HepG2 (cell line): Measurements from ENCODE around the gene CMTM4. TPM values are rescaled to one million over a fixed set of nuclear protein-coding genes. Genes with fewer than 3 reads are reported as not detected.
A peak's percentile ranks its signal among the peaks of the same experiment; 100 is the strongest.

Experiments used
- ARNTL ChIP-seq: sonication (generic); formaldehyde crosslinking; IDR thresholded peaks from 2 replicates; pipeline ENCODE4 v1.4.0; 2020; ENCODE audit warnings: mild to moderate bottlenecking, missing genetic modification reagents
- ATAD3A ChIP-seq: sonication (generic); formaldehyde crosslinking; IDR thresholded peaks from 2 replicates; pipeline ENCODE4 v1.4.0; 2020; ENCODE audit warnings: missing genetic modification reagents
- FOXO1 ChIP-seq: sonication (generic); formaldehyde crosslinking; IDR thresholded peaks from 2 replicates; pipeline ENCODE4 v1.4.0; 2020; ENCODE audit warnings: missing genetic modification reagents
- HINFP ChIP-seq: sonication (generic); formaldehyde crosslinking; IDR thresholded peaks from 2 replicates; pipeline ENCODE4 v1.4.0; 2020; ENCODE audit warnings: low read depth, mild to moderate bottlenecking, missing genetic modification reagents
- HMG20A ChIP-seq: IDR thresholded peaks from 2 replicates; pipeline ENCODE4 v1.6.1; 2016; ENCODE audit warnings: borderline replicate concordance
- LCORL ChIP-seq, 2 experiments: fragments of 450-650 bp in 1 of 2; sonication (generic) in 1 of 2; formaldehyde crosslinking in 1 of 2; IDR thresholded peaks; 2 replicates each; pipeline versions ENCODE4 v1.5.0 to v1.6.1; 2017 to 2020; ENCODE audit warnings: antibody characterized with exemption in 1 of 2, missing genetic modification reagents in 1 of 2
- MBD4 ChIP-seq: IDR thresholded peaks from 2 replicates; pipeline ENCODE4 v1.6.1; 2012; ENCODE audit warnings: low read length, inconsistent platforms, borderline replicate concordance
- MBNL3 ChIP-seq: fragments of 250-450 bp; sonication (Bioruptor Pico); conservative IDR thresholded peaks from 2 replicates; pipeline ENCODE4 v1.8.0; 2022; ENCODE audit warnings: mild to moderate bottlenecking, inconsistent platforms
- MEIS1 ChIP-seq: sonication (generic); formaldehyde crosslinking; IDR thresholded peaks from 2 replicates; pipeline ENCODE4 v1.9.0; 2021; ENCODE audit warnings: mild to moderate bottlenecking, missing genetic modification reagents, moderate library complexity, borderline replicate concordance
- MIXL1 ChIP-seq: IDR thresholded peaks from 2 replicates; pipeline ENCODE4 v1.6.1; 2016
- NAIF1 ChIP-seq: sonication (generic); formaldehyde crosslinking; IDR thresholded peaks from 2 replicates; pipeline ENCODE4 v1.5.0; 2020; ENCODE audit warnings: mild to moderate bottlenecking, missing genetic modification reagents, borderline replicate concordance
- NFAT5 ChIP-seq: sonication (generic); formaldehyde crosslinking; IDR thresholded peaks from 2 replicates; pipeline ENCODE4 v1.4.0; 2020; ENCODE audit warnings: missing genetic modification reagents
- NRL ChIP-seq: sonication (generic); formaldehyde crosslinking; IDR thresholded peaks from 2 replicates; pipeline ENCODE4 v1.5.0; 2020; ENCODE audit warnings: missing genetic modification reagents, mild to moderate bottlenecking, moderate library complexity, borderline replicate concordance
- SP1 ChIP-seq, 2 experiments: fragments of 450-650 bp in 1 of 2; sonication (generic) in 1 of 2; formaldehyde crosslinking in 1 of 2; IDR thresholded peaks; 2 replicates each; pipeline versions ENCODE4 v1.4.0 to v1.6.1; 2016 to 2020; ENCODE audit warnings: missing genetic modification reagents in 1 of 2
- ZNF205 ChIP-seq: IDR thresholded peaks from 2 replicates; pipeline ENCODE4 v1.6.1; 2018; ENCODE audit warnings: missing biosample characterization, missing genetic modification reagents
- ZNF562 ChIP-seq: sonication (generic); formaldehyde crosslinking; IDR thresholded peaks from 2 replicates; pipeline ENCODE4 v1.8.0; 2022; ENCODE audit warnings: missing genetic modification reagents, borderline replicate concordance
- ZNF563 ChIP-seq: sonication (generic); formaldehyde crosslinking; IDR thresholded peaks from 2 replicates; pipeline ENCODE4 v1.8.0; 2022; ENCODE audit warnings: mild to moderate bottlenecking, moderate library complexity, missing genetic modification reagents
- ZNF616 ChIP-seq: sonication (generic); formaldehyde crosslinking; IDR thresholded peaks from 2 replicates; pipeline ENCODE4 v1.5.0; 2020; ENCODE audit warnings: low read depth, mild to moderate bottlenecking, missing genetic modification reagents
- ZNF660 ChIP-seq: sonication (generic); formaldehyde crosslinking; IDR thresholded peaks from 2 replicates; pipeline ENCODE4 v1.5.1; 2020; ENCODE audit warnings: mild to moderate bottlenecking, low read depth, missing genetic modification reagents, borderline replicate concordance
- ZNF691 ChIP-seq: sonication (generic); formaldehyde crosslinking; IDR thresholded peaks from 2 replicates; pipeline ENCODE4 v1.4.0; 2020; ENCODE audit warnings: missing genetic modification reagents, low read depth, mild to moderate bottlenecking, borderline replicate concordance
- ZNF746 ChIP-seq: sonication (generic); formaldehyde crosslinking; IDR thresholded peaks from 2 replicates; pipeline ENCODE4 v1.8.0; 2022; ENCODE audit warnings: mild to moderate bottlenecking, missing genetic modification reagents
- ZNF841 ChIP-seq: sonication (generic); formaldehyde crosslinking; IDR thresholded peaks from 2 replicates; pipeline ENCODE4 v1.8.1; 2023; ENCODE audit warnings: missing genetic modification reagents, borderline replicate concordance
- polyA plus RNA-seq, 8 experiments: library from polyadenylated mRNA; depleted of rRNA in 3 of 8; stranded (reverse) in 7 of 8; unstranded in 1 of 8; fragments of >200 nt; fragmentation: Illumina TruSeq in 4 of 8; extraction: Trizol in 4 of 8; gene quantifications; 2 replicates each; pipeline versions ENCODE4 v1.2.1 to v1.2.3, GENCODE V29; 2011 to 2016; ENCODE audit warnings: low read depth in 4 of 8, missing spikeins in 1 of 8, mixed read lengths in 1 of 8; ENCODE audit not compliant: insufficient read depth in 1 of 8
- total RNA-seq, 5 experiments: library from RNA; depleted of rRNA; stranded (reverse); fragments of >200 nt; fragmentation: Illumina TruSeq; extraction: Trizol; gene quantifications; 2 replicates each; pipeline ENCODE4 v1.2.3, GENCODE V29; 2016; ENCODE audit warnings: low read depth in 1 of 5

The CMTM4 gene
- total and polyA plus RNA-seq, 2 of the 13 experiments (the other 11 are each of a cell fraction or from before 2014, with no cell fraction given), result 32.0 to 36.3 TPM

GRCh38 chr16:66605177-66605978 is 91.2 kb downstream of the CMTM4 start (continued):
- TF ChIP-seq ZNF205 (CRISPR knock-in tag) (no peak), NAIF1 (peak; percentile 41; the same call in 1 of the 2 replicates), FOXO1 (CRISPR knock-in tag) (no peak), MIXL1 (CRISPR knock-in tag) (no peak), HMG20A (CRISPR knock-in tag) (no peak), HINFP (CRISPR knock-in tag) (no peak), MBNL3 (CRISPR knock-in tag) (no peak), ZNF562 (CRISPR knock-in tag) (no peak), ARNTL (CRISPR knock-in tag) (no peak; the same call in 1 of the 2 replicates), ZNF563 (peak; percentile 81; the same call in 1 of the 2 replicates), ZNF616 (CRISPR knock-in tag) (no peak), ZNF746 (peak; percentile 38; the same call in 1 of the 2 replicates), NRL (CRISPR knock-in tag) (0 out of 2 replicates have a peak, but pooled peaks have one; percentile 54), ZNF691 (CRISPR knock-in tag) (no peak), ZNF660 (no peak), NFAT5 (CRISPR knock-in tag) (no peak), LCORL (IDR thresholded peaks at IDR 0.05) (no peak), LCORL (CRISPR knock-in tag; IDR thresholded peaks at IDR 0.05) (peak; percentile 41; the same call in 1 of the 2 replicates), MEIS1 (CRISPR knock-in tag) (peak; percentile 40; the same call in 1 of the 2 replicates), MBD4 (no peak), ZNF841 (CRISPR knock-in tag) (no peak), ATAD3A (CRISPR knock-in tag) (no peak), SP1 (IDR thresholded peaks at IDR 0.05) (no peak), SP1 (CRISPR knock-in tag; IDR thresholded peaks at IDR 0.05) (0 out of 2 replicates have a peak, but pooled peaks have one; percentile 6)
